ENCODE measurements around the gene ERC1. TPM values are rescaled to one million over a fixed set of nuclear protein-coding genes. Genes with fewer than 3 reads are reported as not detected.

Gene ERC1
- polyA plus RNA-seq, 1 donor from 2014 or later, result 7.1 TPM

GRCh38 chr12:1445807-1446206 lies 454.8 kb downstream of the ERC1 start:
- H3K4me3 ChIP-seq (ENCODE audit: low read length), result no peak overlapping the region
- no peaks in the 10 kb centered on the region for H3K79me2 ChIP-seq (replicated peaks; ENCODE audit: insufficient read depth, low read length)
- no peaks in the 10 kb centered on the region for H3K36me3 ChIP-seq (ENCODE audit: insufficient read depth, low read length)
- no peaks in the 10 kb centered on the region for H3K27me3 ChIP-seq (ENCODE audit: insufficient read depth, low read depth, low read length)
- TF ChIP-seq POLR2AphosphoS5 (IDR thresholded peaks at IDR 0.05) (no peak), EP300 (conservative IDR thresholded peaks at IDR 0.05; ENCODE audit: poor library complexity, severe bottlenecking) (no peak), RAD21 (conservative IDR thresholded peaks at IDR 0.05) (no peak)
- TF ChIP-seq, protein P1, sequence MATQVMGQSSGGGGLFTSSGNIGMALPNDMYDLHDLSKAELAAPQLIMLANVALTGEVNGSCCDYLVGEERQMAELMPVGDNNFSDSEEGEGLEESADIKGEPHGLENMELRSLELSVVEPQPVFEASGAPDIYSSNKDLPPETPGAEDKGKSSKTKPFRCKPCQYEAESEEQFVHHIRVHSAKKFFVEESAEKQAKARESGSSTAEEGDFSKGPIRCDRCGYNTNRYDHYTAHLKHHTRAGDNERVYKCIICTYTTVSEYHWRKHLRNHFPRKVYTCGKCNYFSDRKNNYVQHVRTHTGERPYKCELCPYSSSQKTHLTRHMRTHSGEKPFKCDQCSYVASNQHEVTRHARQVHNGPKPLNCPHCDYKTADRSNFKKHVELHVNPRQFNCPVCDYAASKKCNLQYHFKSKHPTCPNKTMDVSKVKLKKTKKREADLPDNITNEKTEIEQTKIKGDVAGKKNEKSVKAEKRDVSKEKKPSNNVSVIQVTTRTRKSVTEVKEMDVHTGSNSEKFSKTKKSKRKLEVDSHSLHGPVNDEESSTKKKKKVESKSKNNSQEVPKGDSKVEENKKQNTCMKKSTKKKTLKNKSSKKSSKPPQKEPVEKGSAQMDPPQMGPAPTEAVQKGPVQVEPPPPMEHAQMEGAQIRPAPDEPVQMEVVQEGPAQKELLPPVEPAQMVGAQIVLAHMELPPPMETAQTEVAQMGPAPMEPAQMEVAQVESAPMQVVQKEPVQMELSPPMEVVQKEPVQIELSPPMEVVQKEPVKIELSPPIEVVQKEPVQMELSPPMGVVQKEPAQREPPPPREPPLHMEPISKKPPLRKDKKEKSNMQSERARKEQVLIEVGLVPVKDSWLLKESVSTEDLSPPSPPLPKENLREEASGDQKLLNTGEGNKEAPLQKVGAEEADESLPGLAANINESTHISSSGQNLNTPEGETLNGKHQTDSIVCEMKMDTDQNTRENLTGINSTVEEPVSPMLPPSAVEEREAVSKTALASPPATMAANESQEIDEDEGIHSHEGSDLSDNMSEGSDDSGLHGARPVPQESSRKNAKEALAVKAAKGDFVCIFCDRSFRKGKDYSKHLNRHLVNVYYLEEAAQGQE (IDR thresholded peaks at IDR 0.05; ENCODE audit: borderline replicate concordance), result no peak
- no peak overlapping the region for H3K9ac ChIP-seq (ENCODE audit: low read length)
- H3K27ac ChIP-seq (ENCODE audit: low read length), result no peak overlapping the region
- H2AFZ ChIP-seq (ENCODE audit: low read depth, low read length), result no peak overlapping the region
- H4K20me1 ChIP-seq (ENCODE audit: insufficient read depth), result no peaks in the 10 kb centered on the region
- no peaks in the 10 kb centered on the region for H3F3A ChIP-seq (ENCODE audit: insufficient read depth, low read length, poor library complexity, severe bottlenecking)
- no peak overlapping the region for H3K4me2 ChIP-seq (ENCODE audit: low read length)
- no peaks in the 10 kb centered on the region for H3K9me2 ChIP-seq (ENCODE audit: insufficient read depth, low read length)
- H3K9me3 ChIP-seq (ENCODE audit: low read length), result no peaks in the 10 kb centered on the region

DNA sequence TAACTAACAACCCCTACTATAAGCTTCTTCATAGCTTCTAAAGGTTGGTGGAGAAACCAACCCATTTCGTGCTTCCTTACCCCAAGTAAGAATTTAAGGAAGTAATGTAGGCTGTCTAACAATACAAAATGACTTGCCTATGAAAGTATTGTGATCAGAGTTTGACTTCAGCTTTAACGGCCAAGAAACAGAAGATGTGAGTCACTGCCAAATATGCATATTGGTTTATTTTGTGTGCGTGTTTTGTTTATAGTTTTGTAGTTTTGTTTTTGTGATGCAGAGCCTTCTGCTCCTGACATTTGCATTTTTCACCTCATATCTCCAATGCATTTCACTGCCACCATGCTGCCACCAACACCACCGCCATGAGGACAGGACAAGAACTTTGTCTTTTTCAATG lies 457.3 kb downstream of the ERC1 start:
- no peaks in the 10 kb centered on the region for H3K36me3 ChIP-seq (ENCODE audit: insufficient read depth, low read length)
- TF ChIP-seq, protein P1 (IDR thresholded peaks at IDR 0.05; ENCODE audit: borderline replicate concordance), result no peak
- TF ChIP-seq TAF1 (IDR thresholded peaks at IDR 0.05; ENCODE audit: low read depth) (no peak), POLR2AphosphoS5 (IDR thresholded peaks at IDR 0.05) (no peak), RAD21 (conservative IDR thresholded peaks at IDR 0.05) (no peak), SMC3 (conservative IDR thresholded peaks at IDR 0.05; ENCODE audit: poor library complexity) (no peak), EP300 (conservative IDR thresholded peaks at IDR 0.05; ENCODE audit: poor library complexity, severe bottlenecking) (no peak), EZH2 (IDR thresholded peaks at IDR 0.05; ENCODE audit: borderline replicate concordance, insufficient read depth, low read length, poor library complexity, severe bottlenecking) (no peak), MXI1 (conservative IDR thresholded peaks at IDR 0.05; ENCODE audit: poor library complexity, severe bottlenecking) (no peak)
- TF ChIP-seq, protein P2, sequence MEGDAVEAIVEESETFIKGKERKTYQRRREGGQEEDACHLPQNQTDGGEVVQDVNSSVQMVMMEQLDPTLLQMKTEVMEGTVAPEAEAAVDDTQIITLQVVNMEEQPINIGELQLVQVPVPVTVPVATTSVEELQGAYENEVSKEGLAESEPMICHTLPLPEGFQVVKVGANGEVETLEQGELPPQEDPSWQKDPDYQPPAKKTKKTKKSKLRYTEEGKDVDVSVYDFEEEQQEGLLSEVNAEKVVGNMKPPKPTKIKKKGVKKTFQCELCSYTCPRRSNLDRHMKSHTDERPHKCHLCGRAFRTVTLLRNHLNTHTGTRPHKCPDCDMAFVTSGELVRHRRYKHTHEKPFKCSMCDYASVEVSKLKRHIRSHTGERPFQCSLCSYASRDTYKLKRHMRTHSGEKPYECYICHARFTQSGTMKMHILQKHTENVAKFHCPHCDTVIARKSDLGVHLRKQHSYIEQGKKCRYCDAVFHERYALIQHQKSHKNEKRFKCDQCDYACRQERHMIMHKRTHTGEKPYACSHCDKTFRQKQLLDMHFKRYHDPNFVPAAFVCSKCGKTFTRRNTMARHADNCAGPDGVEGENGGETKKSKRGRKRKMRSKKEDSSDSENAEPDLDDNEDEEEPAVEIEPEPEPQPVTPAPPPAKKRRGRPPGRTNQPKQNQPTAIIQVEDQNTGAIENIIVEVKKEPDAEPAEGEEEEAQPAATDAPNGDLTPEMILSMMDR (IDR thresholded peaks at IDR 0.05; ENCODE audit: poor library complexity, severe bottlenecking), result no peak
- no peak overlapping the region for H3K9ac ChIP-seq (ENCODE audit: low read length)
- no peaks in the 10 kb centered on the region for H3K79me2 ChIP-seq (replicated peaks; ENCODE audit: insufficient read depth, low read length)
- H2AFZ ChIP-seq (ENCODE audit: low read depth, low read length), result no peak overlapping the region
- no peaks in the 10 kb centered on the region for H4K20me1 ChIP-seq (ENCODE audit: insufficient read depth)
- no peaks in the 10 kb centered on the region for H3K9me3 ChIP-seq (ENCODE audit: low read length)
- no peak overlapping the region for H3K27ac ChIP-seq (ENCODE audit: low read length)
- H3K27me3 ChIP-seq (ENCODE audit: insufficient read depth, low read depth, low read length), result no peaks in the 10 kb centered on the region
- H3K4me3 ChIP-seq (ENCODE audit: low read length), result no peak overlapping the region
- no peak overlapping the region for H3K4me2 ChIP-seq (ENCODE audit: low read length)
- H3F3A ChIP-seq (ENCODE audit: insufficient read depth, low read length, poor library complexity, severe bottlenecking), result no peaks in the 10 kb centered on the region
- H3K9me2 ChIP-seq (ENCODE audit: insufficient read depth, low read length), result no peaks in the 10 kb centered on the region

All from neural cell (in vitro differentiated cells).